ENCODE results near the gene IGFBPL1.

Gene IGFBPL1

GRCh38 chr9:38432922-38433510, 8.8 kb upstream of the IGFBPL1 start:
- H3K9ac ChIP-seq (ENCODE audit: low read depth, low read length): no peak overlapping the region
- H2AFZ ChIP-seq (ENCODE audit: low read depth, low read length): no peak overlapping the region
- peak overlapping the region; percentile 6; the same call in 1 of the 2 replicates for H3K27ac ChIP-seq (ENCODE audit: low read length)
- H4K20me1 ChIP-seq (ENCODE audit: insufficient read depth, low read length): no peaks in the 10 kb centered on the region
- DNase-seq (peak; percentile 23), ATAC-seq (ENCODE audit: insufficient read depth, low read depth) (peak; percentile 63)
- no peak overlapping the region for H3K4me2 ChIP-seq (ENCODE audit: insufficient read depth, low read length)
- H3K79me2 ChIP-seq (ENCODE audit: insufficient read depth, low read length): no peaks in the 10 kb centered on the region
- no peaks in the 10 kb centered on the region for H3K27me3 ChIP-seq (ENCODE audit: insufficient read depth, low read length, poor library complexity)
- H3K36me3 ChIP-seq (ENCODE audit: insufficient read depth, low read length): no peaks in the 10 kb centered on the region
- H3K4me3 ChIP-seq (ENCODE audit: low read depth in 1 of 2, low read length in 2 of 2): no peak overlapping the region
- H3K9me3 ChIP-seq (ENCODE audit: insufficient read depth, low read length, severe bottlenecking): peaks cover 2% of the 10 kb centered on the region
- peaks cover 14% of the 10 kb centered on the region for H3K4me1 ChIP-seq (ENCODE audit: insufficient read depth, low read length)
- TF ChIP-seq, protein P1, sequence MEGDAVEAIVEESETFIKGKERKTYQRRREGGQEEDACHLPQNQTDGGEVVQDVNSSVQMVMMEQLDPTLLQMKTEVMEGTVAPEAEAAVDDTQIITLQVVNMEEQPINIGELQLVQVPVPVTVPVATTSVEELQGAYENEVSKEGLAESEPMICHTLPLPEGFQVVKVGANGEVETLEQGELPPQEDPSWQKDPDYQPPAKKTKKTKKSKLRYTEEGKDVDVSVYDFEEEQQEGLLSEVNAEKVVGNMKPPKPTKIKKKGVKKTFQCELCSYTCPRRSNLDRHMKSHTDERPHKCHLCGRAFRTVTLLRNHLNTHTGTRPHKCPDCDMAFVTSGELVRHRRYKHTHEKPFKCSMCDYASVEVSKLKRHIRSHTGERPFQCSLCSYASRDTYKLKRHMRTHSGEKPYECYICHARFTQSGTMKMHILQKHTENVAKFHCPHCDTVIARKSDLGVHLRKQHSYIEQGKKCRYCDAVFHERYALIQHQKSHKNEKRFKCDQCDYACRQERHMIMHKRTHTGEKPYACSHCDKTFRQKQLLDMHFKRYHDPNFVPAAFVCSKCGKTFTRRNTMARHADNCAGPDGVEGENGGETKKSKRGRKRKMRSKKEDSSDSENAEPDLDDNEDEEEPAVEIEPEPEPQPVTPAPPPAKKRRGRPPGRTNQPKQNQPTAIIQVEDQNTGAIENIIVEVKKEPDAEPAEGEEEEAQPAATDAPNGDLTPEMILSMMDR (IDR thresholded peaks at IDR 0.05; ENCODE audit: borderline replicate concordance, extremely low read depth, low read length, poor library complexity, severe bottlenecking): peak; percentile 68
- TF ChIP-seq EZH2 (IDR thresholded peaks at IDR 0.05; ENCODE audit: borderline replicate concordance, low read depth, low read length, severe bottlenecking): no peak

GRCh38 chr9:38431116-38431515, 6.9 kb upstream of the IGFBPL1 start:
- Histone ChIP-seq H3K27me3 (ENCODE audit: insufficient read depth, low read length, poor library complexity) (no peaks in the 10 kb centered on the region), H2AFZ (ENCODE audit: low read depth, low read length) (no peak overlapping the region), H3K9me3 (ENCODE audit: insufficient read depth, low read length, severe bottlenecking) (no peaks in the 10 kb centered on the region), H3K4me3 (ENCODE audit: low read depth in 1 of 2, low read length in 2 of 2) (no peak overlapping the region), H3K4me1 (ENCODE audit: insufficient read depth, low read length) (peaks cover 14% of the 10 kb centered on the region), H3K79me2 (ENCODE audit: insufficient read depth, low read length) (no peaks in the 10 kb centered on the region), H3K27ac (ENCODE audit: low read length) (peak overlapping the region; percentile 4; the same call in 1 of the 2 replicates), H3K4me2 (ENCODE audit: insufficient read depth, low read length) (no peak overlapping the region), H3K36me3 (ENCODE audit: insufficient read depth, low read length) (no peaks in the 10 kb centered on the region), H4K20me1 (ENCODE audit: insufficient read depth, low read length) (no peaks in the 10 kb centered on the region), H3K9ac (ENCODE audit: low read depth, low read length) (no peak overlapping the region)
- ATAC-seq (ENCODE audit: insufficient read depth, low read depth) (peak; percentile 85), DNase-seq (peak; percentile 37)
- no peak for TF ChIP-seq EZH2 (IDR thresholded peaks at IDR 0.05; ENCODE audit: borderline replicate concordance, low read depth, low read length, severe bottlenecking)
- TF ChIP-seq, protein P1 (IDR thresholded peaks at IDR 0.05; ENCODE audit: borderline replicate concordance, extremely low read depth, low read length, poor library complexity, severe bottlenecking): no peak

DNA sequence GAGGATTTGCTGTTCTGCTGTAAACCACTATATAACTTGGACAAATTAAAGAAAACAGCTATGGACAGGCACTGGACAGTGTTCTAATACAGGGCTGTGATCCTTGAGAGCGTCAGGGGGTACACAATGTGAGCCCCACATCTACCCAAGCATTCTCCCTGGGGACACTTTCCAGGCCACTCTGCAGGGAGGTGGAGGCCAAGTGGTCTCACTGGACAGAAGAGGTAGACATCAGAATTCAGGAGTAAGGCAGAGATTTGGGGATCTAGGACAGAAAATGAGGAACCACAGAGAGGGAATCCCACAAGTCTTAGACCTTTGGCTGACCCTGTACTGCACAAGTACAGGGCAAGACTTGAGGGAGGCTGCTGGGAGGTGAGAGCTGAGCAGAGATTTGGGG, 3.8 kb upstream of the IGFBPL1 start:
- H3K4me3 ChIP-seq (ENCODE audit: low read depth in 1 of 2, low read length in 2 of 2): no peak overlapping the region
- H3K36me3 ChIP-seq (ENCODE audit: insufficient read depth, low read length): no peaks in the 10 kb centered on the region
- no peak for ATAC-seq (ENCODE audit: insufficient read depth, low read depth)
- H3K79me2 ChIP-seq (ENCODE audit: insufficient read depth, low read length): no peaks in the 10 kb centered on the region
- H3K27me3 ChIP-seq (ENCODE audit: insufficient read depth, low read length, poor library complexity): no peaks in the 10 kb centered on the region
- no peak overlapping the region for H3K27ac ChIP-seq (ENCODE audit: low read length)
- peaks cover 14% of the 10 kb centered on the region for H3K4me1 ChIP-seq (ENCODE audit: insufficient read depth, low read length)
- TF ChIP-seq, protein P1 (IDR thresholded peaks at IDR 0.05; ENCODE audit: borderline replicate concordance, extremely low read depth, low read length, poor library complexity, severe bottlenecking): no peak
- no peak for TF ChIP-seq EZH2 (IDR thresholded peaks at IDR 0.05; ENCODE audit: borderline replicate concordance, low read depth, low read length, severe bottlenecking)
- H2AFZ ChIP-seq (ENCODE audit: low read depth, low read length): no peak overlapping the region
- H3K9ac ChIP-seq (ENCODE audit: low read depth, low read length): no peak overlapping the region
- no peaks in the 10 kb centered on the region for H3K9me3 ChIP-seq (ENCODE audit: insufficient read depth, low read length, severe bottlenecking)
- no peak overlapping the region for H3K4me2 ChIP-seq (ENCODE audit: insufficient read depth, low read length)
- no peak for DNase-seq
- H4K20me1 ChIP-seq (ENCODE audit: insufficient read depth, low read length): no peaks in the 10 kb centered on the region
